Hematopoietic multipotent progenitor cell treated with erythropoietin and hydrocortisone succinate and interleukin-3 and kit ligand, for 17 days (in vitro differentiated cells): ENCODE measurements around the gene LRRC42.
A peak's percentile ranks its signal among the peaks of the same experiment; 100 is the strongest.

Experiments used
- DNase-seq: peaks from one replicate; pipeline ENCODE4 v3.0.0-alpha.2; 2015; ENCODE audit warnings: low spot score

The LRRC42 gene, protein sequence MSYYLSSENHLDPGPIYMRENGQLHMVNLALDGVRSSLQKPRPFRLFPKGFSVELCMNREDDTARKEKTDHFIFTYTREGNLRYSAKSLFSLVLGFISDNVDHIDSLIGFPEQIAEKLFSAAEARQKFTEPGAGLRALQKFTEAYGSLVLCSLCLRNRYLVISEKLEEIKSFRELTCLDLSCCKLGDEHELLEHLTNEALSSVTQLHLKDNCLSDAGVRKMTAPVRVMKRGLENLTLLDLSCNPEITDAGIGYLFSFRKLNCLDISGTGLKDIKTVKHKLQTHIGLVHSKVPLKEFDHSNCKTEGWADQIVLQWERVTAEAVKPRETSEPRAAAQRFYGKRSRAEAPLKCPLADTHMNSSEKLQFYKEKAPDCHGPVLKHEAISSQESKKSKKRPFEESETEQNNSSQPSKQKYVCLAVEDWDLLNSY

DNA sequence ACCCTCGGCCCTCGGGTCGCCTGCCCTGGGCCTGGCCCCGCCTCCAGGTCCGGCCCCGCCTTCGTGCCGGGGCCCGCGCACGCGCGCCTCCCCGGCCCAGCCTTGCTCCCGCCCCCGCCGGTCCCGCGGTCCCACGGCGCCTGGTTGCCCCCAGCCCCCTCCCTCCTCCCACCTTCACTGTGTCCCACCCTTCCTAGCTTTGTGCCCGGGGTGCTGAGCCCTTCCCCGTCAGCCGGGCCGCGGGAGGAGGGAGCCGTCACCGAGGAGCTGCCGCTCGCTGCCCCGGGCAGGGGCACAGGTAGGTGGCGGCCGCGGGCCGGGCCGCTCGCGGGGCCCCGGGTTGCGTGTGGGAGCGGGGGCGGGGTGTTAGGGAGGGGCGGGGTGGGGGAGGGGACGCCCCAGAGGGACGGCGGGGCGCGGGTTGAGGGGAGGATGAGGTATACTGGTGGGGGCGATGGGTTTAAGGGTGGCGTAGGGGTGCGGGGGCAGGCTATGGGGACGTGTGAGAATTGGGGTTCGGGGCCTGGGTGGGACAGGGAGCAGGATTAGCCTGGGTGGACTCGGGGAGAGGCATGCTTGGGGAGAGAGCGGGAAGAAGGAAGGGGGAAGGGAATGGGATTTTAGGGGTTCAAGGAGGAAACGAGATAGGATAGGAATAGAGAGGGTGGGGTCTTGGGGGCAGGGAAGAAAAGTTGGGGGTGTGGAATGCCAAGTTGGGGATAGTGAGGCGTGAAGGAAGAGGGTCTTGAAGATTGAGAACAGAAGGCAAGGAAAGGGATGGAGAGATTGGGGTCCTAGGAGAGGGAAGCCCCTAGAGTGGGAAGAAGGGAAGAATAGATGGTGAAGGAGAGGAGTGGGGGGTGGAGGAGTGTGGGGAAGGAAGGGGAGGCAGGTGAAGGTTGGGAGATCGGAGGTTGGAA is at the start of gene LRRC42:
Gene LRRC42, plus strand, starts transcription at position 99 of the 920 bp plus-strand sequence. CDS start 5,650 bp downstream, outside the sequence.
- DNase-seq: no peak

DNA sequence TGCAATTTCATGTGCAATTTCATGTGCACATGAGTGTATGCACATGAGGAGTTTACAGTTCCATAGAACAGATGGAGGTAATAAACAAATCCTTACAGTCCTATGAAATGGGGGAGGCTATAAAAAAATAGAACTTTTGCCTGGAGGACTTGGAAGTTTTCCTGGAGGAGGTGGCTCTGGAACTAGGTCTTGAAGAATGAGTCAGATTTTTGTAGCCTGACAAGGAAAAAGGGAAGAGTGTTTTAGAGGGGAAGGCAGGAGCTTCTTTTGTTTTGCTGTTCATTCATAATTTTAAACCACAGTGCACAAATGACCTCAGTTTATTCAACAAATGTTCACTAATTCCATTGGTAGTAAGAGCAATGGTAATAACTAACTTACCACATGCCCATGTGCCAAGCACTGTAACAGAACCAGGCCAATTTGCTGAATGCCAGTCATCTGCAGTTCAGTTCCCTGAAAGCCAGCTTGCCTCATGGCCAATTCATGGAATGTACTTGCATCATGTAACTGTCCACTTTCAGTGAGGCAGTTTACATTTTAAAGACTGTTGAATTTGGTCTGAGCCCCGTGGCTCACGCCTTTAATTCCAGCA is 49.4 kb upstream of the LRRC42 start:
- DNase-seq: no peak

DNA sequence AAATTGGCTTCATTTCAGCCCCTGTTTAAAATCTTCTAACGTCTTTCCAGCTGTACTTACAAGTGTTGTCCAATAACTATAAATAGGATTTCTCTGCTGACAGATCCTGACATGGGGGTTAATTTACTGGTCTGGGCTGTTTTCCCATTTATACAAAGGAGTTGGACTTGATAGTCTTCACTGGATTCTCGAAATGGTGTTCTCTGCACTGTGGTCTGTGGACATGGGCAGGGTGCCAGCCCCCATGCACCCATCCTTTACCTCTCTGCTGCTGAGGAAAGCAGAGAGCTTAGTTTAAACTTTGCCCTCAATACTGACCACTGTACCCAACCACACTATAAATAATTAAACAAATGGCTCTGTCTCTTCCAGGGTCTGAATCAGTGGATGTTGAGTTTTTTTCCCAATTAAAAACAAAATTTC is 46.9 kb upstream of the LRRC42 start:
- DNase-seq: no peak

DNA sequence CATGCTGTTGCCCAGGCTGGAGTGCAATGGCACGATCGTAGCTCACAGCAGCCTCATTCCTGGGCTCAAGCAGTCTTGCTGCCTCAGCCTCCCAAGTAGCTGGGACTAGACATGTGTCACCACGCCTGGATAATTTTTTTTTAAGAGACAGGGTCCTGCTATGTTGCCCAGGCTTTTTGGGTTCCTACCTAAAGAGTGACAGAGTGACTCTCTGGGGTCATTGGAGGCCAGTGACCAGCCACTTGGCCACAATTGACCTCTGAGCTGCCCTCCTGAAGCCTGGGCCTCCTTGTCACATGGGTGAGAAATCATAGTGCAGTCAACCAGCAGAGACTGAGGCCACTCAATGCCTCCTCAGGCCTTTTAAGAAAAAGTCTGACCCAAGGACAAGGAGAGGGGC is 46.4 kb upstream of the LRRC42 start:
- no peak for DNase-seq

DNA sequence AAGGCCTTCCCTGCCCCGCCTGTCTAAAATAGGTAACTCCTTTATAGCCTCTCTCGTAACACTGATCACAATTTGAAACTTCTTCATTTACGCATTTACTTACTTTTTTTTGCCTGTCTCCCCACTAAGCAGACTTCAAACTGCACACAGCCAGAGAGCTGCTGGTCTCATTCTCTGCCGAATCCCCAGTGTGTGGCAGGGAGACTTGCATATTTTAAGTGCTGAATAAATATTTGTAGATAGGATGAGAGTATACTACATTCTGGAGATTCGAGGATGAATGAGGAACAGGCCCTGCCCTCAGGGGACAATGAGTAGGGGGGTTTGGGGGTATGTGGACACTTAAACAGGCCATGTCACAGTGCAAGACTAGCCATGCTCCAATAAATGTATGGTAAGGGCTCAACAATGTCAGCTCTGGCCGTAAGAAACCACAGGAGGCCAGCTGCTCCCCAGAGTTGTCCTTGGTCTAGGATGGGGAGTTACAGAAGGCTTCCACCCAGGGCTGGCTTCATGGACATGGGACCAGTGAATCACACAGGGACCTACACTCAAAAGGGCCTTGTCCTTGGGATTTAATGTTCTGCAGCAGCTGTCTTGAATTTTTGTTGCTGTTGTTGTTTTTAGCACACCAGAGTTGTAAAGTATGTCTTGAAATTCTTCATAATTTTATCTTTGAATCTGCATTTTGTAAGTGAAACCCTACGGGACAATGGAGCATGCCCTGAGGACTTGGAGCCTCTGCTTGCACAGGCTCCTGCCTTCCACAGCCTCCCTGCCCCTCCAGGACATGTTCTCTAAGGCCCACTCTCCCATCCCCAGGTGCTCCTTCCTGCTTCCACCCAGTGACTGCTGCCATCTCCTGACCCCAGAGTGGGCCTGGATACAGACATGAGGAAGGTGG is 43.7 kb upstream of the LRRC42 start:
- DNase-seq: no peak

DNA sequence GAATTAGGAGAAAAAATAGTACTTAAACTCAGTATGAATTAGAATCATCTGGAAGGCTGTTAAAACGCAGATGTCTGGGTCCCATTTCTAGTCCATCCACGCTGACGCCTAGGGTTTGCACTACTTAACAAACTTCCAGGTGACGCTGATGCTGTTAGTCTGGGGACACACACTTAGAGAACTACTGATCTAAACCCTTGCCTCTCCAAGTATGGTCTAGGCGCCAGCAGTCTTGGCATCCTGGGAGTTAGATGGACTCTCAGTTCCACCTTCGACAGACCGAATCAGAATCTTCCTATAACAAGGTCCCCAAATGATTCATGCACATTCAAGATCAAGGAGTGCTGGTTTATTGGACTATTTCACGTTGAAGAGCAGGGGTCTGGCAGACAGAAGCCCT is 40.6 kb upstream of the LRRC42 start:
- DNase-seq: no peak

DNA sequence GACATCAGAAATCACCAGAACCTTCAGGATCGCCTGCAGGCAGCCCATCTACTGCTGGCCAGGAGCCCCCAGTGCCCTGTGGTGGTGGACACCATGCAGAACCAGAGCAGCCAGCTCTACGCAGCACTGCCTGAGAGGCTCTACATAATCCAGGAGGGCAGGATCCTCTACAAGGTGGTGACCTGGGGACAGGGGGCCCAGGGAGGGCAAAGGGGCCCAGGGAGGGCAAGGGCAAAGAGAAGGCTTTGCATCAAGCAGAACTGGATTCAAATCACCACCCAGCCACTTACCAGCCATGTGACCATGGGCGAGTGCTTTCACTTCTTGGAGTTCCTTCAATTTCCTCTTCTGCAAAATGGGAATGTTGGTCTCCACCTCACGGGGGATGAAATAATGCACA is 40.0 kb upstream of the LRRC42 start:
- no peak for DNase-seq

DNA sequence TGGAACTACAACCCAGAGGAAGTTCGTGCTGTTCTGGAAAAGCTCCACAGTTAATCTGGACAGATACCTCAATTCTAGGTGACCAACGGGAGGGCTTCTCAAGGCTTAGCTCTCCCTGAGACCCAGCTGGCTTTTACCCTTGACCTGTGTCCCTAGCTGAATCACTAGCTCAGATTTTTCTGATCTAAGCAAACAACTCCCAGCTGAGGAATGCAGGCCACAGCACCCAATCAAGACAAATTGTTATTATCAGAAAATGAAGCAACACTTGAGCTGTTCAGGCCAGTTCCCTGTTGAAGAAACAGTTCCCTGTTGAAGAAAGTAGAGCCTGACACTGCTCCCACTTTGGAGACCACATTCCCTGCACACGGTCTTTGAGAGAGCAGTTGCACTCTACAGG is 36.2 kb upstream of the LRRC42 start:
- no peak for DNase-seq

DNA sequence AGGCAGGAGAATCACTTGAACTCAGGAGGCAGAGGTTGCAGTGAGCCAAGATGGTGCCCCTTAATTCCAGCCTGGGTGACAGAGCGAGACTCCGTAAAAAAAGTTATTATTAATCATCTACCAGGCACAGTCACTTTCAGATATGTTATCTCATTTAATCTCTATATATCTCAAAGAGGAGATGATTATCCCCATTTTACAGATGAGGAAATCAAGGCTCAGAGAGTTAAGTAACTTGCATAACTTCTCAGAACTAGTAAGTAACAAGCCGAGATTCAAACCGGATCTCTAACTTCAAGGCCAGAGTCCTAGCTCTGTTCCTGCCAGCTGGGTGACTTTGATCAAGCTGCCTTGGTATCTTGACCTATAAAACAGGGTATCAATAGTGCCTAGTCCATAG is 34.7 kb upstream of the LRRC42 start:
- no peak for DNase-seq

DNA sequence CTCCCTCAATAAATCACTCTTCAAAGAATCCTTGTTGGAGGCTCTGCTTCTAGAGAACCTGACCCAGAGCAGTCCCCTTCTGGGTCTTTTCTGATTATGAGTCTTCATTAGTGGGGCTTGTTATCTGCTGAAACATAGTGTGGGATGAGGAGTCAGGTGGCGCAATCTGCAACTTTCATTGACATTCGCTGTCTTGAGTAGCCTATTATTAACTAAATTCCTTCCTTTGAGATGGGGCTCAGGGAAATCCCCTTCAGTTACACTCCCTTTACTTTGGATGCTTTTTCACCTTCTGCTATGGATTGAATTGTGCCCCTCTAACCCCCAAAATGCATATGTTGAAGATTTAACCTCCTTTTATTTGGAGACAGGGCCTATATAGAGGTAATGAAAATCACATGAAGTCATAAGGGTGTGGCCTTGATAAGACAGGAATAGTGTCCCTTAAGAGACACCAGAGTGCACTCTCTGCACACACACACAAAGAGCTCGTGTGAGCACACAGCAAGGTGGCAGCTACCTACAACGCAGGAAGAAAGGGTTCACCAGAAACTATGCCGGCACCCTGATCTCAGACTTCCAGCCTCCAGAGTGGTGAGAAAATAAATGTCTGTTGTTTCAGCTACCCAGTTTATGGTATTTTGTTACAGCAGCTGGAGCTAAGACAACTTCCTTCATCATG is 32.7 kb upstream of the LRRC42 start:
- peak; percentile 49 for DNase-seq

DNA sequence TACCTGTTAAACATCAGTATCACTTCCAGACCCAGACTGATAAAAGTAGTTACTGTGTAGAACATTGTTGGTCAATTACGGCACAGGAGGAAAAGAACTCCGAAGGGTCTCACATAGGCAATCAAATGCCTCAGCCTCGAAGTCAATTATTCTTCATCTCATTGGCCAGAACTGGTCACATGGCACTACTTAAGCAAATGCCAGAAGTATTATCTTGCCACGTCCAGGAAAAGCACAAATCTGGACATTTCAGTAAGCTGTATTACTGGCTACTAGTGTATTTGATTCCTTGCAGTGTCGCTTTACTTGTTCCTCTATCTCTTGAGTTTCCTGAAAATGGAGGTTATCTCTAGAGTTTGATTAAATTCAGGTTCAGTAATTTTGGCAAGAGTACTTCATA is 27.8 kb upstream of the LRRC42 start:
- DNase-seq: no peak

DNA sequence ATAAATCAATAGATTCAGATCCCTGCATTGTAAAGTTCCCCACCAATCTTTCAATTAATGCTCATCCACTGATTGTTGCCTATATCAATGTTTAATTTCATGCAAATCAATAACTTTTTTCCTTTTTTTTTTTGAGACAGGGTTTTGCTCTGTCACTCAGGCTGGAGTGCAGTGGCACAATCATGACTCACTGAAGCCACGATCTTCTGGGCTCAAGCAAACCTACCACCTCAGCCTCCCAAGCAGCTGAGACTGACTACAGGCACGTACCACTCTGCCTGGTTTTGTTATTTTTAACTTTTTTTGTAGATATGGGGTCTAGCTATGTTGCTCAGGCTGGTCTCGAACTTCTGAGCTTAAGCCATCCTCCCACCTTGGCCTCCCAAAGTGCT is 26.5 kb upstream of the LRRC42 start:
- DNase-seq: no peak

DNA sequence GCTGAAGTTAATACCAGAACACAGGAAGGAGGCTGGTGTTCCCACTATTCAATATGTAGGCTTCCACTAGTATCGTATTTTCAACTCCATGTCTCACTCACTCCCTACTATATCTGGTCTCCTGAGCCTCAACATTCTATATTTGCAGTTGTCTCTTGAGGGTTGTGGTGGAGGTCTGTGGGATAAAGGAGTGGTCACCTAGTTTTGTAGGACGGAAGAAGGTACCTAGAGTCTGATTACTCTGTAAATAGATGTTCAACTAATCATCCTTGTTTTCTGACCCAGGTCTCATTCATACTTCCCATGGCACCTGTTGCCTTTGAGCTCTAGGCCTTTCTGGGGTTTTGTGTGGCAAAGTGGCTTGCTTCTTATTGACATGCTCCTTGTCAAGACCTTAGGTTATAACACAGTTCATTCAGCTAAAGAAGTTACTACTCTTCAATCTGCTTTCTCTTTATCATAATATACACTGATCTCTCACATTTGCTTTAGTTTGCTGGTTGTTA is 18.7 kb upstream of the LRRC42 start:
- DNase-seq: no peak

DNA sequence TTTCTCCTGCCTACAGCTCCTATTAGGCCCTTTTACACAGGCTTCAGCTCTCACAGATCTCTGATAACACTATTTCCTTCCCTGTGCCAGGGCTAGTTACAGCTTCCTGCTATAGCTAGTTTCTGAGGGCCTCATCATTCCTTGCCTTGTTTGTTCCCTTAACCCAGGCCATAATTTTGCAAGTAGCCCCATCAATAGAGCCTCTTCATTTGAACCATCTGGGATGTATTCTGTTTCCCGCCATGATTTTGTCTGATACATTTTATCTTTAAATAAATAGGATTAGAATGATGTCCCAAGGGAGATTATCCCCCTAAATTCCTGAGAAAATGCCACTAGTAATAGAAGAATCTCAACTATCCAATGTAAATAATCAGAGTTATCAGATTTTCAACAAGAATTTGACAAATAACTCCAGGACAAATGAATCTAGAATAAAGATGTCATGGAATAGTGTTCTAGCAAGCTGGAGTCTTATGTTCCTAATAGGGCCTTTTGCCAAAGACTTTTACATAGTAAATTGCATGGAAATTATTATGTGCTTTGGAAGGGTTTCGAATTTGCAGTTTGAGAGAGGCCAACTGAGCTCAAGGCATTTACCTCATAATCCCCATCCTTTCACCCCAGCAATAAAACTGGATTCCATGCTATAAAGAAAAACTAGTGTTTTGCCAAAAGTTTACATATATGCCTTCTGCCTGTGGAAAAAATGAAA is 16.7 kb upstream of the LRRC42 start:
- no peak for DNase-seq

DNA sequence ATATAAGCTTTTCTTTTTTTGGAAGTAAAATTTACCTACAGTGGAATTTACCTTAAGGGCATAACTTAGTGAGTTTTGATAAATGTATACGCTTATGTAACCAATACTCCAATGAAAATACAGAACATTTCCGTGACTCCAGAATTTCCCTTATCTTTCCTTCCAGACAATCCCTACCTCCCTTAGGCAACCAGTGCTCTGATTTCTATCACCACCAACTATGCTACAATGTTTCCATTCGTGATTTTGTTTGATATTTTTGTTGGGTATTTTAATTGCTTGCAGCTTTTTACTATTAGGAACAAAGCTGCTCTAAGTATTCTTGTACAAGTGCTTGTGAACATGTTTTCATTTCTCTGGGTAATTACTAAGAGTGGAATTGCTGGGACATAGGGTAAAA is 15.2 kb upstream of the LRRC42 start:
- DNase-seq: no peak

DNA sequence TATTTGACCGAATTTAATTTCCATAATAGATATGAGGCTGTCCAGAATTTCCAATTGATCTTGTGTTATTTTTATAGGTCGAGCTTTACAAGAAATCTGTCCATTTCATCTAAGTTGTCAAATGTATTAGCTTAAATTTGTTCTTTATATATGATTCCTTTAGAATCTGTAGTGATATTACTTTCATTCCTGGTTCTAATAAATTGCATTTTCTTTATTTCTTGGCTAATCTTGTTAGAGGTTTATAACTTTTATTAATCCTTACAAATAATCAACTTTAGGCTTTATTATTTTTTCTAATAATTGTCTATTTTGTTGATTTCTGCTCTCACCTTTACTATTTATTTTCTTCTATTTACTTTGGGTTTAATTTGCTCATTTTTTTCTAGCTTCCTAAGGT is 14.6 kb upstream of the LRRC42 start:
- DNase-seq: no peak

DNA sequence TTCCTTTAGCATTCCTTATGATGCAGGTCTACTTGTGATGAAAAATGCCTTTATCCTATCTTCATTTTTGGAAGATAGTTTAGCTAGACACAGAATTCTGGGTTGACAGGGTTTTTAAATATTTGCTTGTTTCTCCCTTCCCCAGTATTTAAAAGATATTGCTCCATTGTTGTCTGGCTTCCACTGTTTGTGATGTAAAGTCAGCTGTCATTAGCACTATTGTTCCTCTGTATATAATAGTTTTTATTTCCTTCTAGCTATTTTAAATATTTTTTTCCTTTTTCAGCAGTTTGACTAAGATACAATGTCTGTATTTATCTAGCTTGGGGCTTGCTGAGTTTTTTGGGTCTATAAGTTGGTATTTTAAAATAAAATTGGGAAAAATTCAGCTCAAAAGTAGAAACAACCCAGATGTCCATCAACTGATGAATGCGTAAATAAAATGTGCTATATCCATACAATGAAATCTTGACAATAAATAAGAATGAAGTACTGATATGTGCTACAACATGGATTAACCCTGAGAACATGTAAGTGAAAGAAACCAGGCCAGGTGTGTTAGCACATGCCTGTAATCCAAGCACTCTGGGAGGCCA is 11.9 kb upstream of the LRRC42 start:
- no peak for DNase-seq

DNA sequence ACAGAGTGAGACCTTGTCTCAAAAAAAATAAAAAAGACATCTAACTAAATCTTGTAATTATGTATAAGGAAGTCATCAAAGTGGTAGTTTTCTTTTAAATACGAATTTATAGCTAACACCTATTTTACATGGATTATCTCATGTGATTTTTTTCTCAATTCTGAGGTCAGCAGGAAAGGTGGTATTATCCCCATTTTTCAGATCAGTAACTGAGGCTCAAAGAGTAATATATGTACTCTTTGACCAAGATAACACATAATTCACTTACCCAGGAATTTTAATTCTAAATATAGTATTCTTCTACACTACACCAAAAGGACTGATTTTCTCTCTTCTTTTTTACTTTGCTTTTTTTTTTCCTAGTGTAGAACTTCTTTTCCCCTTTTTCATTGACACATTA is 9.7 kb upstream of the LRRC42 start:
- no peak for DNase-seq

DNA sequence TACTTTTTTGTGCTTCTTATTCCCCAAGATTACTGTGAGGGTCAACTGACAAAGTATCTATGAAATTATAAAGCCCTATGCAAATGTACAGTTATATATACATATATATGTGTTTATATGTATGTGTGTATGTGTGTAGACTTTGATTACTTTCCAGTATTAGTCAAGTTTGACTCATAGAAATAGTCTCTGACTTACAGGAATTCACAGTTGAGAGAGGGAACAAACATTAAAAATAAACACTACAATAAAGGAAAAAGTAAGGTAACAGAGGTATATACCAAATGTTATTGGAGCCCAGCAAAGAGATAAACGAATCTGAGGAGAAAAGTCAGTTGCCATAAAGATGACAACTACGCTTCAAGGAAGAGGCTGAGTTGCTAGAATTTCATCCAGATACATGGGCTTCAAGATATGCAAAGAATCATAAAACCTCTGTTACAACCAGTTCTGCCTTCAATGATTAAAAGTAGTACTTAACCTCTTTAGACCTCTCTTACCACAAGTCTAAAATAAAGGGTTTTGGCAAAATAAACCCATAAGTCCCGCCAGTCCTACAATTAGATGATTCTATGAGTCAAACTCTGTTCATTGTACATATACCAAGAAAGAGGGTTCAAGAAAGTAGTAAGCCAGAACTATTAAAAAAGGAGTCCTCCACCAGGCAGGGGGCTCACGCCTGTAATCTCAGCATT is 7.9 kb upstream of the LRRC42 start:
- DNase-seq: no peak
